GM19099 (cell line): ENCODE data around the gene SH2B2.

ENCODE experiments used
- POLR2A ChIP-seq: IDR thresholded peaks from 3 replicates; pipeline ENCODE4 v1.6.1; 2011; ENCODE audit warnings: low read depth; ENCODE audit not compliant: insufficient read length; ENCODE audit errors: extremely low read depth

SH2B2 gene

GRCh38 chr7:102286237-102287110, at the start of gene SH2B2:
SH2B2 (plus strand) TSS chr7:102286868; CDS start chr7:102300551, 13,683 bp downstream.
- peak; percentile 50 for TF ChIP-seq POLR2A

DNA sequence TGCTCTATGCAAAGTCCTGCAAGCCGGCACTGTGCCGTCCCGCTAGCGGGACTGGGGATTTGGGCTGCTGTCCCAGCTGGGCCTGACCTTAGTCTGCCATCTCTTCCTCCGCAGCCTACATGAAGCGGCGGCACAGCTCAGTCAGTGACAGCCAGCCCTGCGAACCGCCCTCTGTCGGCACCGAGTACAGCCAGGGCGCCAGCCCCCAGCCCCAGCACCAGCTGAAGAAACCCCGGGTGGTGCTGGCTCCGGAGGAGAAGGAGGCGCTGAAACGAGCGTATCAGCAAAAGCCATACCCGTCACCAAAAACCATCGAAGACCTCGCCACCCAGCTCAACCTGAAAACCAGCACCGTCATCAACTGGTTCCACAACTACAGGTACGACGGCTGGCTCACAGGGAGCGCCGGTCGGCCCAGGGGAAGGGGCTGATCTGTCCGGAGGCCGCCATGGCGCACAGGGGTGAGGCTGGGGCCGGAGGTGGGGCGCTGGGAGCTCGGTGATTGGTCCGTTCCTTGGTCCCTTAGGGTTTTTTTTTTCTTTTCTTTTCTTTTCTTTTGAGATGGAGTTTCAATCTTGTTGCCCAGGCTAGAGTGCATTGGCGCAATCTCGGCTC, 47.4 kb upstream of the SH2B2 start:
- TF ChIP-seq POLR2A: no peak

GRCh38 chr7:102241431-102241830, 45.2 kb upstream of the SH2B2 start:
- no peak for TF ChIP-seq POLR2A

DNA sequence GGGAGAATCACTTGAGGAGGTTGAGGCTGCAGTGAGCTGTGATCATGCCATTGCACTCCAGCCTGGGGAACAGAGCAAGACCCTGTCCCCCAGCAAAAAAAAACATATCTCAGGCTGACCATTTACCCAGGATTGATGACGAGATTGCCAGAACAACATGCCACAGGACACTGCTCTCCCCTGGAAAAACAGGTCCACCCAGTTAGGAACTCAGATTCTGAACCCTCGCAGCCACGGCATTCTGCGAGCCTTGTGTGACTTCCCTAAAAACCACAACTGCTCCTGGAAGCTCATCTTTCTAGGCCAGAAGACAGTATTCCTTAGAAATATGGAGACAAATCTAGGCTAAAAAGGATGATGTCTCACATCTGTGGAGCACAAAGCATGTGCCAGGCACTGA, 42.1 kb upstream of the SH2B2 start:
- no peak for TF ChIP-seq POLR2A

GRCh38 chr7:102248081-102248455, 38.6 kb upstream of the SH2B2 start:
- no peak for TF ChIP-seq POLR2A

- TF ChIP-seq POLR2A: no peak
These were observed 37.9 kb upstream of the SH2B2 start for GRCh38 chr7:102248456-102249395.

GRCh38 chr7:102251531-102252365, 34.9 kb upstream of the SH2B2 start:
- no peak for TF ChIP-seq POLR2A

DNA sequence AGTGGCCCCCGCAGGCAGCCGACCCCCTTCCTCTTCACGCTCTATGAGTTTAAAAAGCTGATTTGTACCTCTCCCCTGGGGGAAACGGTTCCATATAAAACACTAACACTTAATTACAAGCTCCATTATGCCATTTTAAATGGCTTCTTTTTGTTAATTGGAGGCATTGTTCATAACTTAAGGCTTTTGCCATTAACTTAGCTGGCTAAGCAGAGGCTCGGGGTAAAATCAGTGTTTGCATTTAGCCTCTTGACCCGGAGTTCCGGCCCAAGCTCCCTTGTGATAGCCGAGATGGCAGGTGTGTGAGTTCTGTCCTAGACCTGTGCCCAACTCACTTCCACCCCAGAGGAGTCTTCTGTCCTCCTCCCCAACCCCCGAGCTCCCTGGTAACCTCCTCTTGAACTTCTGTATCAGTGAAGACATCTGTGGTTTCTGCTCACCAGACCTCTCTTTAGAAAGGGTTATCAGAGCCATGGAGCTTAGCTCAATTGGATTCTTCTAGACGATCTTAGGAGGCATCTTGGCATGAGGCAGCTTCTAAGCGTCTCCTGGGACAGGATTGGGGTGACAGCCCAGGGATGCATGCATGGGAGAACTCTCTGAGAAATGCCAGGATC, 34.2 kb upstream of the SH2B2 start:
- no peak for TF ChIP-seq POLR2A

DNA sequence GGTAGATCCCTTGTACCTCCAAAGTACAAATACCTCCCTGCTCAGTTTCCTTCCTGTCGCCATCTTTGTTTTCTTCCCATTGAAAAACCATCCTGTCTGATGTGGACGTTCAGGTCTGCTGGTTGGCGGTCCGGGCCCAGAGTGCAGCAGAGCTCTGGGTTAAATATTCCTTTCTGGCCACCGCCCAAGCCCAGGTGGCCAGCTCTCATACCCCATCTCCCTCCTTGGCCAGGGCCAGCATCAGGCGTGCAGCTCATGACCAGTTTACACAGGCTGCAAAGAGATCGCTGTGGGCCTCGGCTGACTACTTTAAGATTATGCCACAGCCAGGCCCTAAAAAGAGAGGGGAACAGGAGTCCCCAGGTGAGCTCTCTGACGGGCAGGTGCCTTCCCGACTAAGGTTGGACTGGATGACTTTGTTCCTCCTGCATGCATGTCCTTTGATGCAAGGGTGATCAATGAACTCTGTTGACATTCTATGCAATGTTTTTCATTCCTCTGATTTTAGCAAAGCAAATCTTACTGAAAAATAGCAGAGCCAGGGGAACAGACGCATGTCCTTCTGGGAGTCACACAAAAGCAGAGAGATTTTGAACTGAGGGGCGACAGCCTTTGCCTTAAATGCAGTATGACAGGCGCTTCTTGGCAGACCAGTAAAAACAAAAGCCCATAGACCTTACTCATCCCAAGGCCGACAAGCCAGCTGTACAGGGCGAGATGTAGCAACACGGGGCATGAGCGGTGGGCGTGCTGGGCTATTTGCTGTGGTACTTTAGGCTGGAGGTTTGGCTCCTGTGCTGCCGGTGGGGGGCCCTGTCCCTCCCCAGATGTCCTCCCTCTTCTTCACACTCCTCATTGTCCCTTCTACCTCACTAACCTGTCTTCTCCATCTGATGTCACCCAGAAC, 33.3 kb upstream of the SH2B2 start:
- TF ChIP-seq POLR2A: no peak

DNA sequence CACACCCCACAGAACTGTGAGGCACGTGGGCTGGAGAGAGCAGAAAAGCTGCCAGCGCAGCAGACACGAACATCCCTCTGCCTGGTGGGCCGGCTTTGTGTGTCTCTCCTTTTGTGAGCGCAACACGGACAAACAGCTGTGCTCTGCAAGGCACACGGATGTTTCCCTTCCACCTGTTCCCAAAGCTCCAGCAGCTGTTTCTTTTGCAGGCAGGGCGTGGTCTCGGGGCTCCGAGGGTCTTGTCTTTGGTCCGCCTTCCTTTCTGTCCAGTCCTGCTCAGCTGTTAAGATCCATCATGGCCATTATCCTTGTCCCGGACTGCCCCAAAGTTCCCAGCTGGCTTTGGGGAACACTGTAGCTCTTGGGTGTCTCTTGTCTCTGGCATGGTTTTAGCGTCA, 32.7 kb upstream of the SH2B2 start:
- no peak for TF ChIP-seq POLR2A

- TF ChIP-seq POLR2A: no peak
These were observed 32.1 kb upstream of the SH2B2 start for GRCh38 chr7:102254521-102254920.

GRCh38 chr7:102255501-102255900, 31.2 kb upstream of the SH2B2 start:
- TF ChIP-seq POLR2A: no peak

DNA sequence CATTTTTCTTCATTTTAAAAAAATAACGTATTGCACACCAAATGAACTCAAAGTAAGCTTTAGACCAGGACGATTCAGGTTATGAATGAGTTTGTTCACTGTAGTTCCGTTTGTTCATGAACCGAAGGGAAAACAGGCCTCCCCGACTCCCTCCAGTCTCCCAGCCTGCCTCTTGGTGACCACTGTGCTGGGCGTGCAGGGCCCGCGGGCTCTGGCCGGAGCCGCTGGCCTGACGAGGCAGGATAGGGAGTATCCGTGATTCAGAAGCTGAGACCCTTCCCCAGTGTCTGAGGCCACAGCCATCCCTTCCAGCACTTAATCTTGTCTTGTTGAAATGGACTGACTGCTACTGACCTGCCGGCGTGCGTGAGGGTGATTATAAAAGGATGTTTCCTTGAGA, 30.8 kb upstream of the SH2B2 start:
- TF ChIP-seq POLR2A: no peak
